Measurements from ENCODE around the gene SGK1.

Gene SGK1

DNA sequence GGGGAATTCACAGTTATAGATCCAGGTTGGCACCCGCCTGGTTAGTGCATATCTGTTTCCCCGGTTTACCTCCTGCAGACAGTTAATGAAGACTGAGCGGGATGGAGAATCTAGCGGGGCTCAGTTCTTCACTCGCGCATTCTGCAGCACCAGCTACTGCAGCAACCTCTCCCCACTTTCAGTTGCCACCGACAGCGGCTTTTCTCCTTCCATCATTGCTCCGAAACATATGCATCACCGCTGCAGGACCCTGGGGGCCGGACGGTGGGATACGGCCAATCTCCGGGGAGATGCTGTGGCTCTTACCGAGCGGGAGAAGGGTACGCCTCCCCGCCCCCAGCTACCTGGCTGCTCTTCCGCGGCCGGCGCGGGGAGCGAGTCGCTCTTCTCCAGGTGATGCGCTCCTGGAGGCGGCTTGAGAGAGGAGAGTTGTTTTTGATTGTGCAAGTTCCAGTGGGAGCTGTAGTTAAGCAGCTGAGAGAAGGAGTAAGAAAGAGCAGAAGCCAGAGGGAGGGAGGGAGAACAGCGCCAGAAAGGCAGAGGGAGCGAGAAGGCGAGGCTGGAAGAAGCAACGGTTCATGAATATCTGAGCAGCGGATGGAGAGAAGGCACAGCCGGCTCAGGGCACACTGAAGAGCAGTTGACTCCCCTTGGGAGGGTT, at the start of gene SGK1:
Gene SGK1 (minus strand): TSS at position 642 of the 661 bp plus-strand sequence. CDS start 652 bp downstream, outside the sequence.
- no peak for DNase-seq (ENCODE audit: low read depth)

DNA sequence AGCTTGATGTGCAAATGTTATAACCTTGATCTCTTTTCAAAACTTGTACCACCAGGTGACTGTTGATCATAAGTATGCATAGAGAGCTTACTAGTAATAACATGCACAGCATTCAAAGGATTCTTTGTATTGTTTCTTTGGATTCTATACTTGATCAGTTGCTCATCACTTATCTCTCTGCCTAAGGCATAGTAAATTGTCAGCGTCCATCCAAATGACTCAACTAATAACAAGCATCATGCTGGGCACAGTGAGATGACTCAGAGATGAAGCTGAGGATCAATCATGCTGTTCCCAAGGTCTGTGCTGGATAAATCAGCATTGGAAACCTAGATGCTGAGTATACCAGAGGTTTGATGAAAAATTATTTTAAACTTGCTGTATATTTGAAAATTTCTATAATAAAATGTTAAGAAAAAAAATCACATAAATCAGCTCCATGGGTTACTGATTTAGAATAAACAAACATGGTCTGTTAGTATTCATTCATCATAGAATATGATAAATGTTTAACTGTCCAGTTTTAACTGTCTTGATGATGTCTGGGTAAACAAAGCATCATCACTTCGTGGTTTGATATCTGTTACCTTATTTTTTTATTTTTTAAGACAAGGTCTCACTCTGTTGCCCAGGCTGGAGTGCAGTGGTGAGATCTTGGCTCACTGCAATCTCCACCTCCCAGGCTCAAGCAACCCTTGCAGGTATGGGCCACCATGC, 45.6 kb upstream of the SGK1 start:
- no peak for DNase-seq (ENCODE audit: low read depth)

- DNase-seq (ENCODE audit: low read depth), result no peak
Observed at GRCh38 chr6:134361011-134361410, 43.1 kb upstream of the SGK1 start.

GRCh38 chr6:134359302-134359701, 41.4 kb upstream of the SGK1 start:
- no peak for DNase-seq (ENCODE audit: low read depth)

DNA sequence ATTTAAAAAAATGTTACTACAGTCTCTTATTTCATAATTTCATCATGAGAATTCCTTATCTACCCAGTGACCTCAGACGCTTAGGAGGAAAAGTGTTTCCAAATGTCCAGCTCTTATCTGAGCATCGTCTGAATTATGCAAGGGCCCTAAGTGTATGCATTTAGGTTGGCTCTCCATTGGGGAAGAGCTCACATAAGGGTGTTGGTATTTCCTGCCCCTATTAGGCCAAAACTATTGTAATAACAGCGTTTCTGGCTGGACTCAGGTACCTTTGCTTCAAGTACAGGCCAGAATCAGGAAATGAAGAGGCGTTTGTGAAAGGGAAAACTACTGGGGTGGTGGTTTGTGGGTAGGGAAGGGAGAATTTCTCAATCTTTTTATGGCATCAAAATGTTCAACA, 40.4 kb upstream of the SGK1 start:
- DNase-seq (ENCODE audit: low read depth), result no peak

- no peak for DNase-seq (ENCODE audit: low read depth)
Observed at GRCh38 chr6:134357022-134357487, 39.1 kb upstream of the SGK1 start.

GRCh38 chr6:134356405-134356804, 38.5 kb upstream of the SGK1 start:
- DNase-seq (ENCODE audit: low read depth), result no peak

GRCh38 chr6:134352786-134353480, 35.0 kb upstream of the SGK1 start:
- DNase-seq (ENCODE audit: low read depth), result peak; percentile 8

DNA sequence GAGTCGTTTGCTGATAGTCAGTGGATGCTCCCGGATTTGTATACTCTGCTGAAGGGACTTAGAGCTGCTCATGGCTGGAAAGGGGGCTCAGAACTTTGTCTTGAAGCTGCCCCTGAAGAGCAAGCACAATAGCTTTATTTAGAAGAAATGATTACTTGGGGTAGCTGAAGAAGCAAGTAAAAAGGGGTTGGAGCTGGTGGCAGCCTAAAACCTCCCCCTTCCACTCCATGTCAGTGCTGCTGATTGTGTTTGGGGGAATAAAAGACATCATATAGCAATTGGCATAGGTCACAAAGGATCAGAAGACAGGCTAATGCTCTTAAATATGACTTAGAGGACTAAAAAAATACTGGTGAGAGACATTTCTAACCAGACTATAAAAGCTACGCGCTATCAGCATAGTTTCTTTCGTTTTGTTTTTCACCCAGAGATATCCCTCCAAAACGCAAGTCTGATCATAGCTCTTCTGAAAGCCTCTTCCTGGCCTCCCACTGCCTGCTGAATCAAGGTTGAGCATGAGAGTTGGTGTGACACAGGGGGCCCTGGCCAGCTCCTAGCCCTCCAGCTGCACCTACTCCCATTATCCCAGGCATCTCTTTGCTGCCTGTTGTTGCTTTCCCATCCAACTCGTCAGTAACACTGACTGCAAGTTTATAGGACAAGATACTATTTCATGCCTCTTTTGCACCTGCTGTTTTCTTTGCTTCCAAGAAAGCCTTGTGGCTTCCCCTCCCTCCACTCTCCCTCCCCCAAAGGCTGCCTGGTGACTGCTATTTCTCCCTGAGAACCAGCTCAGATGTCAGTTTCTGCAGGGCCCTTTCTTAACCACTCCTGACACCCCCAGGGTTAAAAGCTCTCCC, 33.9 kb upstream of the SGK1 start:
- no peak for DNase-seq (ENCODE audit: low read depth)

GRCh38 chr6:134347885-134348805, 30.2 kb upstream of the SGK1 start:
- no peak for DNase-seq (ENCODE audit: low read depth)

DNA sequence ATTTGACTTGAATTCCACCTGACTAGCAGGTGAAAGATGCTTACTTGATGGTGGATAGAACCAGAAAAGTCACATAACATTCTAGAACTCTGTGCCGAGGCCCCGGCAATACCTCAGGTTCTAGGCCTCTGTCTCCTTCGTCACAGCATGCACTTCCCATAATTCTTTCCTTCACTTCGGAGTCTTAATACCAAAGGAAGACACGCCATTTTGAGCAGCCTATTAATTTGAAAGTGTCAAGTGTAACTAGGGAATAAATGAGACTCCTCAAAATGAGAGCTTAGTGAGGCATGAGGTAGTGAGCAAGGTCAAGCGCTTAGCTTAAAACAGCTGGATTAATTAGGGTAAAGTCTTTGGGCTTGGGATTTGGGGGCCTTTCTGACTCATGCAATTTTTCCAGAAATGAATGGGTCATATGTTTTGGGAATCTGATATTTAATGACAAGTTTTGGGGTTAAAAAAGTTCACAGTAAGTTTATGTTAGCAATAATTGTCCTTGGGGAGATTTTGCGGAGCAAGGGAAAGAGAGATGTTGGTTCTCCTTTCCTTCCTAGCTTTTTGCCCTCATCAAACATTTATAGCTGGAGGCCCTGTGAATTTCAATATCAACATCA, 29.1 kb upstream of the SGK1 start:
- no peak for DNase-seq (ENCODE audit: low read depth)

DNA sequence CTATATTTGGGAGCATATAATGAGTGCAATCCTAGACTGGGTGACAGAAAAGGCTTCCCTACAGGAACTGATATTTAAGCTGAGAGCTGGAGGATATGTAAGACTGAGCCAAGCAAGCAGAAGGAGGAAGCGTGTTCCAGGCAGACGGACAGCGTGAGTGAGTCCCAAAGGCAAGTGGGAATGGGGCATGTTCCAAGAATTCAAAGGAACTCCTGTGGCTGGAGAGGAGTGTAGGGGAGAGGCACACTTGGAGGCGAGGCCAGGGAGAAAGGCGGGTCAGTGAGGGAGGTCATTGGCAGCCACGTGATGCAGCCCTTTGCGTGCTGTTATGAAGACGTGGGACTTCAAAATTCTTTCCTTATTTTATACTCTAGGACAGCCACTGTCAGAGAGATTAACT, 27.9 kb upstream of the SGK1 start:
- no peak for DNase-seq (ENCODE audit: low read depth)

GRCh38 chr6:134343066-134343465, 25.2 kb upstream of the SGK1 start:
- DNase-seq (ENCODE audit: low read depth), result no peak

DNA sequence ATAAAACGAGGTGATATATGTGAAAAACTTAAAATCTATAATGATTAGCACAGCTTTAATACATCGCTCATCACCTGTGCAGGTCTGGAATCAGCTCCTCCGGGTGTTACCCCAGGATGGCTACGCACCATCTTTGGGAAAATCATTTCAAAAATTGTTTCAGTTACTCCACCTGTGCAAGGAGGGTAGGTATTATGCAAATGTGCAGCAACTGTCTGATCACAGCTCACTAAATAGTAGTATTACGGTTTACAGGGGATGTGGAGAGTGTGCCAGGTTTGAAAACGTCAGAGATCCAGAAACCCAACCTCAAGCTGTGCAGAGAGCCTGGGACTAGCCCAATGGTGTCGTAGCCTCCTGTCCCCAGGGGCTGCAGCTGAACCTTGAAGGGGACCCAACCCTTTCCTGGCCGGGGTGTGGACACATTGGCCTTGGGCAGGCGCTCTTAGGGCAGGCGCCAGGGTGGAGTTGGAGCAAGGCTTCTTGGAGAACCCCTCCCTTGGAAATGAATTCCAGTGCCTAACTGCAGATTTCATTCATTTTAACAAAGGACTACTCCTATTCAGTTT, 24.2 kb upstream of the SGK1 start:
- no peak for DNase-seq (ENCODE audit: low read depth)

GRCh38 chr6:134340179-134340975, 22.5 kb upstream of the SGK1 start:
- DNase-seq (ENCODE audit: low read depth), result no peak

GRCh38 chr6:134339216-134339615, 21.3 kb upstream of the SGK1 start:
- DNase-seq (ENCODE audit: low read depth), result no peak

DNA sequence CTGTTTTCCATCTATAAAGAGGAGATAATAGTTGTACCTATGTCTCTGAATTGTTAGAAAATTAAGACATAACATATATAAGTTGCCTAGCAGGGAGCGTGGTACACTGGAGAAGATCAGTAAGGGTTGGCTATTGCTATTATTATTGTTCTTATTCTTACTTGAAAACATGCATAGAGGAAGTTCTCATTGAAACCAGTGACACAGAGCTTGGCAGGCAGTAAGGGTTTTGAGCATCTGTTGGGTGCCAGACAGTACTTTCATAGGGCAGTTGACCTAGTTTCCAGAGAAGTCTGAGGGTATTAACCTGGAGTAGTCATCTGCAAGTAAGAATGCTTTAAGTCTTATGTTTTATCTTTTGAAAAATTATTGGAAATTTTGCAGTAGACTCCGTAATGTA, 13.3 kb upstream of the SGK1 start:
- no peak for DNase-seq (ENCODE audit: low read depth)

GRCh38 chr6:134330555-134330954, 12.6 kb upstream of the SGK1 start:
- DNase-seq (ENCODE audit: low read depth), result no peak

- no peak for DNase-seq (ENCODE audit: low read depth)
Observed at GRCh38 chr6:134328792-134329191, 10.9 kb upstream of the SGK1 start.

Data from activated T-cell treated with anti-CD3 and anti-CD28 coated beads for 24 hours (primary cell).